Mammary epithelial cell (primary cell): ENCODE measurements around the gene GFRA1.

Experiments
- CTCF ChIP-seq, 2 donors: IDR thresholded peaks in 1 of 2; conservative IDR thresholded peaks in 1 of 2; 2 replicates each; pipeline ENCODE4 v1.5.1; 2011 to 2012; ENCODE audit warnings: inconsistent platforms in 2 of 2, low read length in 2 of 2, mild to moderate bottlenecking in 2 of 2, control low read depth in 1 of 2, low read depth in 1 of 2; ENCODE audit not compliant: insufficient read depth in 1 of 2; ENCODE audit errors: extremely low read depth in 1 of 2
- EZH2 ChIP-seq: IDR thresholded peaks from 2 replicates; pipeline ENCODE4 v1.6.1; 2012; ENCODE audit warnings: low read length, inconsistent platforms, borderline replicate concordance

DNA sequence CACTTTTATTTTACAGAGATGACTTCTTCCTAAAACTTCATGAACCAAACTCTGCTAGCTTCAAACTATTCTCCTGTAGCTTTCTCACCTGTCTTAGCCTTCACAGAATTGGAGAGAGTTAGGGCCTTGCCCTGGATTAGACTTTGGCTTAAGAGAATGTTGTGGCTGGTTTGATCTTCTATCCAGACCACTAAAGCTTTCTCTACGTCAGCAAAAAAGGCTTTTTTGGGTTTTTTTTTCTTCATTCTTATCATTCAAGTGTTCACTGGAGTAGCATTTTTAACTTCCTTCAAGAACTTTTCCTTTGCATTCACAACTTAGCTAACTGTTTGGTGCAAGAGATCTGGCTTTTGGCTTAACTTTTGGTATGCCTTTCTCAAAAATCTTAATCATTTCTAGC lies 31.9 kb upstream of the GFRA1 start:
- no peak for TF ChIP-seq EZH2
- no peak for TF ChIP-seq CTCF (conservative IDR thresholded peaks at IDR 0.05 in 1 of 2, IDR thresholded peaks at IDR 0.05 in 1 of 2; ENCODE audit: extremely low read depth in 1 of 2, insufficient read depth in 1 of 2, low read depth in 1 of 2, low read length in 2 of 2)
